Astrocyte (in vitro differentiated cells and primary cell): ENCODE measurements around the gene C6orf89. TPM values are rescaled to one million over a fixed set of nuclear protein-coding genes. Genes with fewer than 3 reads are reported as not detected.

Experiments
- DNase-seq: peaks from one replicate; pipeline ENCODE4 v3.0.0-alpha.2; 2010; ENCODE audit warnings: low read depth
- FAIRE-seq: peaks from 2 replicates; lab custom pipeline; 2011; peaks lifted over from hg19 to GRCh38; lab: Jason Lieb, UNC
- H2AFZ ChIP-seq: 2 replicates; pipeline ENCODE4 v1.6.0; 2012; ENCODE audit warnings: low read depth, low read length, inconsistent platforms
- H3K27ac ChIP-seq: 2 replicates; pipeline ENCODE4 v1.5.1; 2011; ENCODE audit warnings: low read depth, low read length, inconsistent platforms
- H3K27me3 ChIP-seq: 2 replicates; pipeline ENCODE4 v1.6.0; 2011; ENCODE audit warnings: low read length, inconsistent platforms; ENCODE audit not compliant: insufficient read depth
- H3K36me3 ChIP-seq: 2 replicates; pipeline ENCODE4 v1.5.1; 2011; ENCODE audit warnings: low read length, inconsistent platforms; ENCODE audit not compliant: insufficient read depth
- H3K4me1 ChIP-seq: 2 replicates; pipeline ENCODE4 v1.5.1; 2011; ENCODE audit warnings: low read length, inconsistent platforms; ENCODE audit not compliant: insufficient read depth
- H3K4me2 ChIP-seq: 2 replicates; pipeline ENCODE4 v1.6.0; 2012; ENCODE audit warnings: low read length, inconsistent platforms
- H3K4me3 ChIP-seq: 2 replicates; pipeline ENCODE4 v1.5.1; 2011; ENCODE audit warnings: low read depth, mild to moderate bottlenecking, low read length, inconsistent platforms; ENCODE audit not compliant: insufficient read depth
- H3K79me2 ChIP-seq: 2 replicates; pipeline ENCODE4 v1.6.0; 2012; ENCODE audit warnings: mild to moderate bottlenecking, low read length, inconsistent platforms; ENCODE audit not compliant: insufficient read depth
- H3K9ac ChIP-seq: 2 replicates; pipeline ENCODE4 v1.6.0; 2012; ENCODE audit warnings: mild to moderate bottlenecking, low read length, inconsistent platforms
- H3K9me3 ChIP-seq: 2 replicates; pipeline ENCODE4 v1.5.1; 2012; ENCODE audit warnings: low read depth, mild to moderate bottlenecking, low read length, inconsistent platforms; ENCODE audit not compliant: insufficient read depth
- H4K20me1 ChIP-seq: 2 replicates; pipeline ENCODE4 v1.6.0; 2012; ENCODE audit warnings: low read length, inconsistent platforms; ENCODE audit not compliant: insufficient read depth
- H3K27ac Mint-ChIP-seq: one replicate; pipeline ENCODE4 v1.8.0; 2021; ENCODE audit warnings: mild to moderate bottlenecking, mixed read lengths; ENCODE audit not compliant: unreplicated experiment
- H3K27me3 Mint-ChIP-seq: one replicate; pipeline ENCODE4 v1.8.0; 2021; ENCODE audit warnings: low read depth, mixed read lengths; ENCODE audit not compliant: unreplicated experiment
- H3K36me3 Mint-ChIP-seq: one replicate; pipeline ENCODE4 v1.8.0; 2021; ENCODE audit warnings: low read depth, mixed read lengths; ENCODE audit not compliant: unreplicated experiment
- H3K4me1 Mint-ChIP-seq: one replicate; pipeline ENCODE4 v1.8.0; 2021; ENCODE audit warnings: low read depth, mixed read lengths; ENCODE audit not compliant: unreplicated experiment
- H3K4me3 Mint-ChIP-seq: one replicate; pipeline ENCODE4 v1.8.0; 2021; ENCODE audit warnings: mild to moderate bottlenecking, moderate library complexity, mixed read lengths; ENCODE audit not compliant: unreplicated experiment
- H3K9me3 Mint-ChIP-seq: one replicate; pipeline ENCODE4 v1.8.0; 2021; ENCODE audit warnings: mild to moderate bottlenecking, mixed read lengths; ENCODE audit not compliant: unreplicated experiment
- EZH2 ChIP-seq: IDR thresholded peaks from 2 replicates; pipeline ENCODE4 v1.6.1; 2012; ENCODE audit warnings: mild to moderate bottlenecking, low read length, inconsistent platforms; ENCODE audit not compliant: insufficient read depth
- total RNA-seq: library from RNA; stranded (reverse); gene quantifications from 2 replicates; pipeline ENCODE4 v1.2.1, GENCODE V29; 2021
- TF ChIP-seq, protein P1 (sequence below): IDR thresholded peaks from 2 replicates; pipeline ENCODE4 v1.5.1; 2011; ENCODE audit warnings: low read depth, mild to moderate bottlenecking, inconsistent platforms, low read length, moderate library complexity; ENCODE audit not compliant: insufficient read depth

Gene C6orf89
- total RNA-seq, 1 donor from 2014 or later, result 37.8 TPM

DNA sequence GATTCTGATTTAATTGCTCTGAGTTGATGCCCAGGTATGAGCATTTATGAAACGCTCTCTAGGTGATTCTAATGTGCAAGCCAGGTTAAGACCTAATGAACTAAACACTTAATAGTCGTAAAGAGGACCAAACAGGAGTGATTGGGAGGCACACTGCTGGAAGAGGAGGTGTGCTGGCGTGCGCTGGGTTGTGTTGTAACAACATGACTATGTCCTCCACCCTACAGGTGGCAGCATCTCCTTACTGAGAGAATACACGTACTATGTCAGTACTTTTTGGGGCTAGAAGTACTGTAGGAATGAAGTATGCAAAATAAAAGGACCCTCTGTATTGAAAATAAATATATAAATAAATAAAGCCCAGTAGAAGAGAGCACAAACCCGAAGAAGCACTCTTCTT lies 11.9 kb downstream of the C6orf89 start:
- Mint-ChIP-seq H3K4me3 (no peak overlapping the region), H3K9me3 (no peaks in the 10 kb centered on the region), H3K27me3 (no peaks in the 10 kb centered on the region), H3K4me1 (no peaks in the 10 kb centered on the region), H3K27ac (no peak overlapping the region), H3K36me3 (peaks cover 3% of the 10 kb centered on the region)
- FAIRE-seq (no peak), DNase-seq (no peak)
- no peak overlapping the region for H3K27ac ChIP-seq
- peaks cover 22% of the 10 kb centered on the region for H3K36me3 ChIP-seq
- peaks cover 1% of the 10 kb centered on the region for H3K79me2 ChIP-seq
- no peak for TF ChIP-seq EZH2
- TF ChIP-seq, protein P1, sequence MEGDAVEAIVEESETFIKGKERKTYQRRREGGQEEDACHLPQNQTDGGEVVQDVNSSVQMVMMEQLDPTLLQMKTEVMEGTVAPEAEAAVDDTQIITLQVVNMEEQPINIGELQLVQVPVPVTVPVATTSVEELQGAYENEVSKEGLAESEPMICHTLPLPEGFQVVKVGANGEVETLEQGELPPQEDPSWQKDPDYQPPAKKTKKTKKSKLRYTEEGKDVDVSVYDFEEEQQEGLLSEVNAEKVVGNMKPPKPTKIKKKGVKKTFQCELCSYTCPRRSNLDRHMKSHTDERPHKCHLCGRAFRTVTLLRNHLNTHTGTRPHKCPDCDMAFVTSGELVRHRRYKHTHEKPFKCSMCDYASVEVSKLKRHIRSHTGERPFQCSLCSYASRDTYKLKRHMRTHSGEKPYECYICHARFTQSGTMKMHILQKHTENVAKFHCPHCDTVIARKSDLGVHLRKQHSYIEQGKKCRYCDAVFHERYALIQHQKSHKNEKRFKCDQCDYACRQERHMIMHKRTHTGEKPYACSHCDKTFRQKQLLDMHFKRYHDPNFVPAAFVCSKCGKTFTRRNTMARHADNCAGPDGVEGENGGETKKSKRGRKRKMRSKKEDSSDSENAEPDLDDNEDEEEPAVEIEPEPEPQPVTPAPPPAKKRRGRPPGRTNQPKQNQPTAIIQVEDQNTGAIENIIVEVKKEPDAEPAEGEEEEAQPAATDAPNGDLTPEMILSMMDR, result peak; percentile 15
- H3K27me3 ChIP-seq, result no peaks in the 10 kb centered on the region
- no peak overlapping the region for H3K9ac ChIP-seq
- H3K9me3 ChIP-seq, result no peaks in the 10 kb centered on the region
- peaks cover 5% of the 10 kb centered on the region for H4K20me1 ChIP-seq
- no peak overlapping the region for H3K4me2 ChIP-seq
- H2AFZ ChIP-seq, result no peak overlapping the region
- no peak overlapping the region for H3K4me3 ChIP-seq
- H3K4me1 ChIP-seq, result no peaks in the 10 kb centered on the region

DNA sequence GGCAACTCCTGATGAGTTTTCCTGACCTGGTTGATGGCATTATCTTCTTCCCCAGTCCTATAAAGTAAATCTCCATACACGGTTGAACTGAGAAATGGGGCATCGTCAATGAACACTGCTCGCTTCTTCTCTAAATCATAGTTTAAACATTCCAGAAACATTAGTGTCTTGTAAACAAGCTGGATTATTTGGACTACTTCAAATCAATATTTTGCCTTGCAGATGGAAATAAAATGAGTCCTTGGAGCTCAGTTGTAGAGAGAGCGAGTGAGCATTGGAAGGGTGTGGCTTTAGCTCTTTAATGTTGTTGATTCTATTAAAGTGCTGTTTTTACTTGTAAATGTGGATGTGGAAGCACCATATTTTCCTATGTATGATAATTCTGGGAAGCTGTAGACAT lies 18.4 kb downstream of the C6orf89 start:
- no peaks in the 10 kb centered on the region for H3K79me2 ChIP-seq
- no peaks in the 10 kb centered on the region for H3K9me3 ChIP-seq
- no peak overlapping the region for H3K27ac ChIP-seq
- no peak overlapping the region for H3K4me3 ChIP-seq
- H3K4me1 ChIP-seq, result peaks cover 4% of the 10 kb centered on the region
- H3K36me3 ChIP-seq, result peaks cover 28% of the 10 kb centered on the region
- H3K27me3 ChIP-seq, result no peaks in the 10 kb centered on the region
- FAIRE-seq (no peak), DNase-seq (no peak)
- TF ChIP-seq, protein P1, result no peak
- TF ChIP-seq EZH2, result no peak
- H2AFZ ChIP-seq, result no peak overlapping the region
- Mint-ChIP-seq H3K27me3 (no peaks in the 10 kb centered on the region), H3K9me3 (no peaks in the 10 kb centered on the region), H3K27ac (no peak overlapping the region), H3K4me3 (no peak overlapping the region), H3K36me3 (peaks cover 7% of the 10 kb centered on the region), H3K4me1 (peaks cover 11% of the 10 kb centered on the region)
- no peak overlapping the region for H3K9ac ChIP-seq
- peaks cover 24% of the 10 kb centered on the region for H4K20me1 ChIP-seq
- no peak overlapping the region for H3K4me2 ChIP-seq

DNA sequence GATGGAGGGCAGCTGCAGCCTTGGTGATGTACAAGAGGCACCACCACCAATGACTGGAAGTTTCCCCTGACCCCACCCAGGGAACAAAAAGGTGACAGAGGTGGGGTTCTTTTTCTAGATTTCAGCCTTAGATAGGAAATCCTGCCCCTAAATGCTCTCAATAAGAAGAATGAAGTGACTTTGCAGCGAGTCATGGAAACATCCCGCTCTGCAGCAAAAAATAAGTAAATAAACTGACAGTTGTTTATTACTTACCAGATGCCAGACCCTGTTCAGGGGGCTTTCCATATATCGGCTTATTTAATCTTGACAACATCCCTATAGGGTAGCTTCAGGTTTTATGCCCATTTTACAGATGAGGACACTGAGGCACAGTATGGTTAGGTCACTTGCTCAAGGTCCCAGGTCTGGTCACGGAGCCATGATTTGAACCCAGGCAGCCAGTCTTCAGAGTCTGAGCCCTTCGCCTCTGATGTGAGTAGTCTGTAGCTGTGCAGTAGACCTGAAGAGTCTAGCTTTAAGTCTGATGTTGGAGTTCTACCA lies 19.2 kb downstream of the C6orf89 start:
- H3K4me2 ChIP-seq, result no peak overlapping the region
- Mint-ChIP-seq H3K4me3 (no peak overlapping the region), H3K27me3 (no peaks in the 10 kb centered on the region), H3K27ac (no peak overlapping the region), H3K4me1 (peaks cover 11% of the 10 kb centered on the region), H3K9me3 (no peaks in the 10 kb centered on the region), H3K36me3 (peaks cover 7% of the 10 kb centered on the region)
- H3K36me3 ChIP-seq, result peaks cover 23% of the 10 kb centered on the region
- H3K4me1 ChIP-seq, result peaks cover 4% of the 10 kb centered on the region
- DNase-seq (no peak), FAIRE-seq (no peak)
- TF ChIP-seq, protein P1, result no peak
- no peak for TF ChIP-seq EZH2
- H3K4me3 ChIP-seq, result no peak overlapping the region
- H2AFZ ChIP-seq, result no peak overlapping the region
- no peak overlapping the region for H3K9ac ChIP-seq
- no peak overlapping the region for H3K27ac ChIP-seq
- no peaks in the 10 kb centered on the region for H3K79me2 ChIP-seq
- H4K20me1 ChIP-seq, result peaks cover 24% of the 10 kb centered on the region
- H3K9me3 ChIP-seq, result no peaks in the 10 kb centered on the region
- H3K27me3 ChIP-seq, result no peaks in the 10 kb centered on the region
